Sigmoid colon (tissue), 4 donors: ENCODE data around the gene CARD14.

Experiments used
- CTCF ChIP-seq, 4 experiments: fragments of 450-650 bp in 3 of 4; fragments of 200-600 bp in 1 of 4; IDR thresholded peaks; one replicate each; pipeline ENCODE4 v1.5.1; 2016 to 2019; ENCODE audit warnings: antibody characterized with exemption in 4 of 4, mild to moderate bottlenecking in 3 of 4, moderate library complexity in 2 of 4
- EP300 ChIP-seq, 4 donors: sonication (generic); formaldehyde crosslinking; IDR thresholded peaks; one replicate each; pipeline ENCODE4 v1.6.1; 2017; ENCODE audit warnings: antibody characterized with exemption in 4 of 4
- POLR2A ChIP-seq, 2 donors: fragments of 450-650 bp; IDR thresholded peaks; one replicate each; pipeline ENCODE4 v1.6.1; 2016; ENCODE audit warnings: antibody characterized with exemption in 2 of 2, mild to moderate bottlenecking in 2 of 2, moderate library complexity in 2 of 2

- TF ChIP-seq CTCF (IDR thresholded peaks at IDR 0.05) (no peak), POLR2A (IDR thresholded peaks at IDR 0.05) (no peak), EP300 (IDR thresholded peaks at IDR 0.05) (no peak)
These were observed 46.8 kb upstream of the CARD14 start for GRCh38 chr17:80122926-80123505.
